ENCODE data around the gene LRRC53.

LRRC53 gene

DNA sequence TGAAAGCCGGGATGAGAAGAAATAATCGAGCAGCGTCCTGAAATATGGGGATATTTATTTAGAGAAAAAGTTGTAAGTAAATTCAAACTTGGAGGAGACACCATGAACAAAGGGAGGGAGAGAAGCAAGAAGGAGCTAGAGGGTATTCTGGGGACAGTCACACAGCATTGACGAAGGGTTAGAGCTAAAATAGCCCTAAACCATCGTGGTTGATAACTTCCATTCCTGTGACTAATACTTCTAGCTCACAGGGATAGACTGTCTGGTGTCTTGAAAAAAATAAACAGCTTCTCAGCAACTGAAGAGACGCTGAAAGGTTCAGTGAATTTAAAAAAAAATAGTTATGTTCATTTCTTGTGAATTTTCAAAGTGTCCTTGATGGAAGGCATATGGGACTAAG is 86.7 kb downstream of the LRRC53 start:
- peaks cover 2% of the 10 kb centered on the region for H3K79me1 ChIP-seq (ENCODE audit: low read length)
- H3K79me2 ChIP-seq (ENCODE audit: control insufficient read depth, insufficient read depth, low read length, poor library complexity): no peaks in the 10 kb centered on the region
- no peaks in the 10 kb centered on the region for H3K4me1 ChIP-seq (ENCODE audit: control insufficient read depth in 1 of 2, insufficient read depth in 2 of 2, low read length in 2 of 2)
- no peak overlapping the region for H2BK5ac ChIP-seq (ENCODE audit: low read depth, low read length, poor library complexity)
- no peak overlapping the region for H3K4ac ChIP-seq (ENCODE audit: low read depth, low read length)
- no peak overlapping the region for H3K23ac ChIP-seq (ENCODE audit: low read length)
- H3K36me3 ChIP-seq (ENCODE audit: control insufficient read depth in 1 of 2, insufficient read depth in 2 of 2, low read length in 2 of 2): no peaks in the 10 kb centered on the region
- DNase-seq: no peak
- H4K8ac ChIP-seq (ENCODE audit: low read depth, low read length): no peak overlapping the region
- no peak overlapping the region for H3K14ac ChIP-seq (ENCODE audit: low read length)
- no peak overlapping the region for H3K18ac ChIP-seq (ENCODE audit: low read length)
- H3K27ac ChIP-seq (ENCODE audit: low read depth, low read length): peak overlapping the region; percentile 49
- no peak overlapping the region for H3K9ac ChIP-seq (ENCODE audit: low read length)
- no peak overlapping the region for H4K12ac ChIP-seq (ENCODE audit: low read depth, low read length)
- H3K9me3 ChIP-seq (ENCODE audit: insufficient read depth, low read depth, low read length): no peaks in the 10 kb centered on the region
- 100% methylated on average over 2 of the region's 6 CpGs for WGBS (ENCODE audit: extremely low coverage, insufficient coverage, insufficient read length)
- no peak overlapping the region for H4K91ac ChIP-seq (ENCODE audit: low read depth, low read length)
- no peak overlapping the region for H2BK120ac ChIP-seq (ENCODE audit: insufficient read depth, low read length, poor library complexity)
- H2AFZ ChIP-seq (ENCODE audit: insufficient read depth, low read length, poor library complexity): no peak overlapping the region
- no peak overlapping the region for H3K4me2 ChIP-seq (ENCODE audit: low read length)
- H2BK12ac ChIP-seq (ENCODE audit: low read length): no peak overlapping the region
- no peaks in the 10 kb centered on the region for H3K27me3 ChIP-seq (ENCODE audit: insufficient read depth, low read length)
- H3K4me3 ChIP-seq (ENCODE audit: low read depth, low read length): no peak overlapping the region
- H2AK5ac ChIP-seq (ENCODE audit: low read length): no peak overlapping the region

DNA sequence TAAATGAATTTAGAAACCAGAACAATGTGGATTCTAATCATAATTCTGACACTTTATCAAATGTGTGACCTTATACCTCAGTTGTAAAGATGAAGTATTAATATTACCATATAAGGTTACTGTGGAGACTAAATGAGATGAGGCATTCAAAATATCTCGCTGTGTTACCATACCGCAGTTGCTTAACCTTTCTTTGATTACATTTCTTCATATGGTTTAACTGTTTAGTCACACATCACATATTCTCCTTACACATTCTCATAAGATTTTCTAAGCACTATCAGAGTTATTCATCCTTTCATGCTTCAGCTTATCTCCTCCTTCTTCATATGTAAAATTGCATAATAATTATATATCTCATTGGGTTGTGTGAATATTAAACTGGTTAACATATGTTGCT is 88.9 kb downstream of the LRRC53 start:
- Histone ChIP-seq H3K9ac (ENCODE audit: low read length) (no peak overlapping the region), H2BK5ac (ENCODE audit: low read depth, low read length, poor library complexity) (no peak overlapping the region), H3K23ac (ENCODE audit: low read length) (no peak overlapping the region), H3K4me1 (ENCODE audit: control insufficient read depth in 1 of 2, insufficient read depth in 2 of 2, low read length in 2 of 2) (no peaks in the 10 kb centered on the region), H3K4me2 (ENCODE audit: low read length) (no peak overlapping the region), H2BK12ac (ENCODE audit: low read length) (no peak overlapping the region), H2AK5ac (ENCODE audit: low read length) (no peak overlapping the region), H3K36me3 (ENCODE audit: control insufficient read depth in 1 of 2, insufficient read depth in 2 of 2, low read length in 2 of 2) (no peaks in the 10 kb centered on the region), H3K14ac (ENCODE audit: low read length) (no peak overlapping the region), H3K4me3 (ENCODE audit: low read depth, low read length) (no peak overlapping the region), H3K79me1 (ENCODE audit: low read length) (peaks cover 2% of the 10 kb centered on the region), H3K27me3 (ENCODE audit: insufficient read depth, low read length) (no peaks in the 10 kb centered on the region), H3K27ac (ENCODE audit: low read depth, low read length) (no peak overlapping the region), H4K8ac (ENCODE audit: low read depth, low read length) (no peak overlapping the region), H3K18ac (ENCODE audit: low read length) (no peak overlapping the region), H2BK120ac (ENCODE audit: insufficient read depth, low read length, poor library complexity) (no peak overlapping the region), H2AFZ (ENCODE audit: insufficient read depth, low read length, poor library complexity) (no peak overlapping the region), H3K4ac (ENCODE audit: low read depth, low read length) (no peak overlapping the region), H4K91ac (ENCODE audit: low read depth, low read length) (no peak overlapping the region), H3K79me2 (ENCODE audit: control insufficient read depth, insufficient read depth, low read length, poor library complexity) (no peaks in the 10 kb centered on the region), H3K9me3 (ENCODE audit: insufficient read depth, low read depth, low read length) (no peaks in the 10 kb centered on the region), H4K12ac (ENCODE audit: low read depth, low read length) (no peak overlapping the region)
- WGBS (ENCODE audit: extremely low coverage, insufficient coverage, insufficient read length): no CpG with 5 or more reads among the region's 2 CpGs
- no peak for DNase-seq

DNA sequence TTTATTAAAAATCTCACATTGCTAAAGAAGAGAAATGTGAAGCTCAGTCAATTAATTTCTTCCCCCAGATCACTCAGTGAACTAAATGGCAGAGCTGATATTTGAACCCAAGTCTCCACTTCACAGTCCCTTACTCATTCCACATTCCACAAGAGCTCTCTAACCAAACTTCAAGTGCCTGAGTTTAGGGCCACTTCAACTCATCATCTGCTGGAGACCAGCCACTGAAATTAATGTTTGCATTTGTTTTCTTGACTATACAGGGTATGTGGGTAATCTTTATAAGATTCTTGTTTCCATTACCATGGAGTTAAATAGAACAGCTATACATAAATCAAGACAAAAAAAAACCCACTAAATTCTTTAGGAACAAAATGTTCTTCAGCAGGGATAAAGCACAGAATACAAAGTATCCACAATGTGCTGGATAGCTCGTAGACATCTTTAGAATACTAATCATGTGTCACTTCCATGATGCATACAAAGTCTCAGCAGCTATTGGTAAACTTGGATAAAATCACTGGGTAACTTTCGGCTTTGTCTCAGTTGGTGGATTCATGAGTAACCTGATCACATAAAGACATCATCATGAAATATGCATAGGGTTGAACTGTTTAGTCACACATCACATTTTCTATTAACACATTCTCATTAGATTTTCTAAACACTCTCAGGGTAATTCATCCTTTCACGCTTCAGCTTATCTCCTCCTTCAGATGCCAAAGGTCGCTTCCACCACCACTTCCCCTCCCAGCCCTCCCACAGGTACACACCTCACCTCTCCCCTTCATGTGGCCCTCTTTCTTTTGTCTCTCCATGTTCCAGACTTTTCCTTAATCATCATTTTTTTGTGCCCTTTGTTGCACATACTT is 89.8 kb downstream of the LRRC53 start:
- Histone ChIP-seq H4K8ac (ENCODE audit: low read depth, low read length) (no peak overlapping the region), H3K4me1 (ENCODE audit: control insufficient read depth in 1 of 2, insufficient read depth in 2 of 2, low read length in 2 of 2) (no peaks in the 10 kb centered on the region), H3K4ac (ENCODE audit: low read depth, low read length) (no peak overlapping the region), H2BK120ac (ENCODE audit: insufficient read depth, low read length, poor library complexity) (no peak overlapping the region), H3K4me2 (ENCODE audit: low read length) (no peak overlapping the region), H2AK5ac (ENCODE audit: low read length) (no peak overlapping the region), H4K12ac (ENCODE audit: low read depth, low read length) (no peak overlapping the region), H2BK5ac (ENCODE audit: low read depth, low read length, poor library complexity) (no peak overlapping the region), H3K27ac (ENCODE audit: low read depth, low read length) (no peak overlapping the region), H3K4me3 (ENCODE audit: low read depth, low read length) (no peak overlapping the region), H3K14ac (ENCODE audit: low read length) (no peak overlapping the region), H3K27me3 (ENCODE audit: insufficient read depth, low read length) (no peaks in the 10 kb centered on the region), H3K23ac (ENCODE audit: low read length) (no peak overlapping the region), H3K18ac (ENCODE audit: low read length) (no peak overlapping the region), H3K9me3 (ENCODE audit: insufficient read depth, low read depth, low read length) (no peaks in the 10 kb centered on the region), H3K36me3 (ENCODE audit: control insufficient read depth in 1 of 2, insufficient read depth in 2 of 2, low read length in 2 of 2) (no peaks in the 10 kb centered on the region), H3K9ac (ENCODE audit: low read length) (no peak overlapping the region), H3K79me1 (ENCODE audit: low read length) (peaks cover 2% of the 10 kb centered on the region), H3K79me2 (ENCODE audit: control insufficient read depth, insufficient read depth, low read length, poor library complexity) (no peaks in the 10 kb centered on the region), H4K91ac (ENCODE audit: low read depth, low read length) (no peak overlapping the region), H2BK12ac (ENCODE audit: low read length) (no peak overlapping the region), H2AFZ (ENCODE audit: insufficient read depth, low read length, poor library complexity) (no peak overlapping the region)
- no CpG with 5 or more reads among the region's 4 CpGs for WGBS (ENCODE audit: extremely low coverage, insufficient coverage, insufficient read length)
- DNase-seq: no peak

DNA sequence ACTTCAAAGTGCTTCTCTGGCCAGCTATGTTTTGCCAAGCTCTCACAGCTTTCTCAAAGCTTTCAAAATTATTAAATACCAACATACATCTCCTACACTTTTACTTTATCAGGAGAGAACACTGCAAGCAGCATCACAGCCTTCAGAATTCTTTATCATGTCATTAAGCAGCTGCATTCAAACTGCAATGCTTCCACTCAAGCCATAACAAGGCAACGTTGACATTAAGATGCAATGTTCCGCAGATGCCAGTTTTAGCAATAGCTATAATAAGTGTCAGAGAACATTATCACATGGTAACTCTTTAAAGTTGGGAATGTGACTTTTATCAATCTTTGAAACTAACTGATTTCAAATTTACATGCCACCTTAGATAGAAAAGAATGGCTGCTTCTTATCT is 91.9 kb downstream of the LRRC53 start:
- Histone ChIP-seq H3K27ac (ENCODE audit: low read depth, low read length) (no peak overlapping the region), H2AFZ (ENCODE audit: insufficient read depth, low read length, poor library complexity) (no peak overlapping the region), H3K14ac (ENCODE audit: low read length) (no peak overlapping the region), H3K27me3 (ENCODE audit: insufficient read depth, low read length) (no peaks in the 10 kb centered on the region), H3K23ac (ENCODE audit: low read length) (no peak overlapping the region), H2AK5ac (ENCODE audit: low read length) (no peak overlapping the region), H3K36me3 (ENCODE audit: control insufficient read depth in 1 of 2, insufficient read depth in 2 of 2, low read length in 2 of 2) (no peaks in the 10 kb centered on the region), H4K8ac (ENCODE audit: low read depth, low read length) (no peak overlapping the region), H3K4me2 (ENCODE audit: low read length) (no peak overlapping the region), H3K79me2 (ENCODE audit: control insufficient read depth, insufficient read depth, low read length, poor library complexity) (no peaks in the 10 kb centered on the region), H3K18ac (ENCODE audit: low read length) (no peak overlapping the region), H3K9me3 (ENCODE audit: insufficient read depth, low read depth, low read length) (no peaks in the 10 kb centered on the region), H3K9ac (ENCODE audit: low read length) (no peak overlapping the region), H3K79me1 (ENCODE audit: low read length) (no peaks in the 10 kb centered on the region), H3K4me3 (ENCODE audit: low read depth, low read length) (no peak overlapping the region), H3K4me1 (ENCODE audit: control insufficient read depth in 1 of 2, insufficient read depth in 2 of 2, low read length in 2 of 2) (peaks cover 0 to 3% of the 10 kb centered on the region in 2 experiments), H4K12ac (ENCODE audit: low read depth, low read length) (no peak overlapping the region), H3K4ac (ENCODE audit: low read depth, low read length) (no peak overlapping the region), H4K91ac (ENCODE audit: low read depth, low read length) (no peak overlapping the region), H2BK5ac (ENCODE audit: low read depth, low read length, poor library complexity) (no peak overlapping the region), H2BK12ac (ENCODE audit: low read length) (no peak overlapping the region), H2BK120ac (ENCODE audit: insufficient read depth, low read length, poor library complexity) (no peak overlapping the region)
- no CpG with 5 or more reads among the region's 2 CpGs for WGBS (ENCODE audit: extremely low coverage, insufficient coverage, insufficient read length)
- DNase-seq: no peak
